Mesendoderm (in vitro differentiated cells): ENCODE results near the gene HOMER2.

Experiments
- DNase-seq: peaks from one replicate; pipeline ENCODE4 v3.0.0; 2013
- H2AK5ac ChIP-seq: 2 replicates; pipeline ENCODE4 v1.6.1; 2013; ENCODE audit warnings: low read length, inconsistent platforms
- H2BK120ac ChIP-seq: 2 replicates; pipeline ENCODE4 v1.6.1; 2013; ENCODE audit warnings: low read depth, mild to moderate bottlenecking, low read length, moderate library complexity, mixed read lengths
- H2BK15ac ChIP-seq: replicated peaks from 2 replicates; pipeline ENCODE4 v1.6.1; 2013; ENCODE audit warnings: low read depth, mild to moderate bottlenecking, moderate library complexity
- H2BK5ac ChIP-seq: 2 replicates; pipeline ENCODE4 v1.6.1; 2013; ENCODE audit warnings: low read length, inconsistent platforms
- H3K18ac ChIP-seq: 2 replicates; pipeline ENCODE4 v1.6.1; 2013; ENCODE audit warnings: mild to moderate bottlenecking, low read length, mixed read lengths
- H3K23ac ChIP-seq: one replicate; pipeline ENCODE4 v1.6.1; 2013; ENCODE audit warnings: low read length
- H3K27ac ChIP-seq: 2 replicates; pipeline ENCODE4 v1.5.1; 2013; ENCODE audit warnings: low read depth, mild to moderate bottlenecking, inconsistent platforms, low read length, moderate library complexity
- H3K27me3 ChIP-seq: 2 replicates; pipeline ENCODE4 v1.6.1; 2013; ENCODE audit warnings: low read length, control low read depth, mild to moderate bottlenecking, inconsistent platforms; ENCODE audit not compliant: insufficient read depth, poor library complexity
- H3K36me3 ChIP-seq: 2 replicates; pipeline ENCODE4 v1.6.1; 2013; ENCODE audit warnings: low read length, inconsistent platforms; ENCODE audit not compliant: control insufficient read depth, insufficient read depth
- H3K4ac ChIP-seq: one replicate; pipeline ENCODE4 v1.6.1; 2013; ENCODE audit warnings: low read depth, mild to moderate bottlenecking, low read length, moderate library complexity
- H3K4me1 ChIP-seq: 2 replicates; pipeline ENCODE4 v1.6.1; 2013; ENCODE audit warnings: low read depth, low read length, inconsistent platforms; ENCODE audit not compliant: control insufficient read depth
- H3K4me2 ChIP-seq: 2 replicates; pipeline ENCODE4 v1.6.1; 2013; ENCODE audit warnings: low read length
- H3K4me3 ChIP-seq: 2 replicates; pipeline ENCODE4 v1.5.1; 2013; ENCODE audit warnings: mild to moderate bottlenecking, low read length
- H3K56ac ChIP-seq: one replicate; pipeline ENCODE4 v1.6.1; 2013; ENCODE audit warnings: low read length
- H3K79me1 ChIP-seq: 2 replicates; pipeline ENCODE4 v1.6.1; 2013; ENCODE audit warnings: low read length, inconsistent platforms
- H3K79me2 ChIP-seq: 2 replicates; pipeline ENCODE4 v1.6.1; 2013; ENCODE audit warnings: mild to moderate bottlenecking, low read length; ENCODE audit not compliant: control insufficient read depth, insufficient read depth
- H3K9ac ChIP-seq: 2 replicates; pipeline ENCODE4 v1.6.1; 2013; ENCODE audit warnings: low read length, inconsistent platforms
- H4K5ac ChIP-seq: one replicate; pipeline ENCODE4 v1.6.1; 2013; ENCODE audit warnings: low read length
- H4K8ac ChIP-seq: one replicate; pipeline ENCODE4 v1.6.1; 2013; ENCODE audit warnings: low read depth, mild to moderate bottlenecking, control low read depth, low read length, moderate library complexity
- WGBS: extraction: QIAGEN DNeasy Blood & Tissue Kit; methylation state at CpG from one replicate; pipeline ENCODE4 v1.1.7; 2013; ENCODE audit warnings: low lambda C conversion rate, missing lambda C conversion rate; ENCODE audit not compliant: insufficient coverage; ENCODE audit errors: extremely low coverage; 5-methylcytosine and 5-hydroxymethylcytosine counted together

Gene HOMER2

DNA sequence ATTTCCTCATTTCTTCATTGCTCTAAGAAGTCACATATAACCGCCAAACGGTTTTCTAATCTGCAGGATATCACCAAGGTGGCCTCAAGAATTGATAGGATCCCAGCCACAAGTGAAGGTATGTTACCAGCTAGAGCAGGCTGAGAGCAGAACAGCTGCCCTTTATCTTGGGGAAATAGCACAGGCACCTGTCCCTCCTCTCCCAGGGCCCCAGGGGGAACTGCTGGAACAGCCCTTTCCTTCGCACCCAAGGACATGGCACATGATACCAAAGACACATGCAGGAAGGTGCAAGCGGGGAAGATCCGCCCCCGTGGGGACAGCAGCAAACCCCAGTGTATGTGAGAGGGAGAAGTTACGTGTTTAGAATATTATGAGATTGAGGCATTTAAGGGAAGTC is 35.3 kb downstream of the HOMER2 start:
- Histone ChIP-seq H2BK15ac (no peak overlapping the region), H4K5ac (no peak overlapping the region), H3K4me1 (no peaks in the 10 kb centered on the region), H3K4me2 (no peak overlapping the region), H2BK5ac (no peak overlapping the region), H3K27me3 (no peaks in the 10 kb centered on the region), H4K8ac (no peak overlapping the region), H2AK5ac (no peak overlapping the region), H3K27ac (no peak overlapping the region), H3K23ac (no peak overlapping the region), H3K56ac (no peak overlapping the region), H3K79me1 (no peaks in the 10 kb centered on the region), H3K79me2 (no peaks in the 10 kb centered on the region), H2BK120ac (no peak overlapping the region), H3K4ac (no peak overlapping the region), H3K9ac (no peak overlapping the region), H3K4me3 (no peak overlapping the region), H3K18ac (no peak overlapping the region), H3K36me3 (no peaks in the 10 kb centered on the region)
- no peak for DNase-seq
- no CpG with 5 or more reads among the region's 7 CpGs for WGBS

DNA sequence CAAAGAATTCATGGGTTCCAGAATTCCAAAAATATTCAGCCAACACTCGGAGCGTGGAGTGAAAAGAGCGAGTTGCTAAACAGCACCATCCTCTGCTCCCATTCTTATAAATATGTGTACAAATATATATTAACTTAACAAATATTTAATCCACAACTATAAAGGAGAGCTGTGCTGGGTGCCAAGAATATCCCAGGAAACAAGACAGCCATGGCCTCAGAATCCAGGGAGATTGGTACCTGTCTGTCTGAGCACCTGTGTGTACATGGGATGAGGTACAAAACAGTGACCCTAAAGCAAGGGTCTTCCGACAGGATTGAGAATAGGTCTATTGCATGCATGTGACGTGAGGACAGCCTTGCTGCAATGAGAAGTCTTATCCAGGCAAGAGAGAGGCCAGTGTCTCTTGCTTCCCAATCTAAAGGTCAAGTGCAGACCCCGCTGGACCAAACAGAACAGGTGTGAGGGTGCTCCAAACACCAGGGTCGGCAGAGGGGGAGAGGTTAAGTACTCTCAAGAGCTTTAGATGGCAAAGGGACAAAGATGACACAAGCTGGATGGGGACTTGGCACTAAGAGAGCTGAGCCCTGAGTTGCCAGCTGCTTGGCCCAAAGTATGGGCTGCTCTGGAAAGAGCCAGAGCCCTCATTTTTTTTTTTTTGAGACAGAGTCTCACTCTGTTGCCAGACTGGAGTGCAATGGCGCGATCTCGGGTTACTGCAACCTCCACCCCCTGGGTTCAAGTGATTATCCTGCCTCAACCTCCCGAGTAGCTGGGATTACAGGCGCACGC is 36.2 kb downstream of the HOMER2 start:
- no peak overlapping the region for H4K5ac ChIP-seq
- no peak overlapping the region for H2BK5ac ChIP-seq
- no peak for DNase-seq
- H3K56ac ChIP-seq: no peak overlapping the region
- H2AK5ac ChIP-seq: no peak overlapping the region
- no peak overlapping the region for H3K27ac ChIP-seq
- no peak overlapping the region for H3K23ac ChIP-seq
- no CpG with 5 or more reads among the region's 13 CpGs for WGBS
- no peak overlapping the region for H4K8ac ChIP-seq
- no peaks in the 10 kb centered on the region for H3K79me2 ChIP-seq
- no peak overlapping the region for H3K9ac ChIP-seq
- no peaks in the 10 kb centered on the region for H3K4me1 ChIP-seq
- H3K18ac ChIP-seq: no peak overlapping the region
- no peak overlapping the region for H3K4me2 ChIP-seq
- H3K4ac ChIP-seq: no peak overlapping the region
- no peak overlapping the region for H3K4me3 ChIP-seq
- no peaks in the 10 kb centered on the region for H3K27me3 ChIP-seq
- no peak overlapping the region for H2BK15ac ChIP-seq
- H2BK120ac ChIP-seq: no peak overlapping the region
- no peaks in the 10 kb centered on the region for H3K79me1 ChIP-seq
- no peaks in the 10 kb centered on the region for H3K36me3 ChIP-seq

DNA sequence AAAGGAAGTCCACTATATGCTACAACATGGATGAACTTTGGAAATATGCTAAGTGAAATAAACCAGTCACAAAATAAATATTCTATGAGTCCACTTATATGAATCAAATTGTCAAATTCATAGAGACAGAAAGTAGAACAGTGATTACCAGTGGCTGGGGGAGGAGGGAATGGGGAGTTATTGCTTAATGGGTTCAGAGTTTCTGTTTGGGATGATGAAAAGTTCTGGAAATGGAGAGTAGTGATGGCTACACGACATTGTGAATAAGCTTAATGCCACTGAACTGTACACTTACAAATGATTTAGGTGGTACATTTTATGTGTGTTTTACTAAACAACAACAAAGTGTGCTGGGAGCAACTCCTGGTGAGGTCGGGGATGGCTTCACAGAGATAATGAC is 38.1 kb downstream of the HOMER2 start:
- Histone ChIP-seq H3K4me2 (no peak overlapping the region), H3K9ac (no peak overlapping the region), H3K27ac (no peak overlapping the region), H2AK5ac (no peak overlapping the region), H3K18ac (no peak overlapping the region), H2BK5ac (no peak overlapping the region), H2BK15ac (no peak overlapping the region), H3K56ac (peak overlapping the region; percentile 44), H3K79me1 (no peaks in the 10 kb centered on the region), H3K27me3 (no peaks in the 10 kb centered on the region), H2BK120ac (no peak overlapping the region), H3K79me2 (no peaks in the 10 kb centered on the region), H4K8ac (no peak overlapping the region), H3K36me3 (no peaks in the 10 kb centered on the region), H3K4me1 (peaks cover 3% of the 10 kb centered on the region), H3K23ac (no peak overlapping the region), H3K4me3 (no peak overlapping the region), H3K4ac (no peak overlapping the region), H4K5ac (no peak overlapping the region)
- no CpG with 5 or more reads among the region's 2 CpGs for WGBS
- DNase-seq: no peak

DNA sequence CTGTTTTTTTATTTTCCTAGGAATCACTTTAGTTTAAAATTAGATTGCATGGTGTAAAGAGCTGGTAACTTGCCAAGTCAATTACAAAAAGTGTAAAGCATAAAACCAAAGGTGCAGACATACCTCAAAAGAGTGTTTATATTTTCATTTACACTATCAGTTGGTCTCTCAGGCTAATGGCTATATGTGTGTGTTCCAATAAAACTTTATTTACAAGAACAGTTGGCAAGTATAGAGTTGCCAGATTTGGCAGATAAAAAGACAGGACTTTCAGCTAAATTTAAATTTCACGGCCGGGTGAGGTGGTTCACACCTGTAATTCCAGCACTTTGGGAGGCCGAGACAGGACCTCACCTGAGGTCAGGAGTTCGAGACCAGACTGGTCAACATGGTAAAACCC is 41.1 kb downstream of the HOMER2 start:
- Histone ChIP-seq H2BK5ac (peak overlapping the region; percentile 43), H3K18ac (no peak overlapping the region), H3K36me3 (no peaks in the 10 kb centered on the region), H2BK120ac (peak overlapping the region; percentile 50), H3K4me2 (no peak overlapping the region), H3K9ac (no peak overlapping the region), H3K4me3 (no peak overlapping the region), H3K4me1 (peaks cover 3% of the 10 kb centered on the region), H2BK15ac (no peak overlapping the region), H4K8ac (no peak overlapping the region), H4K5ac (no peak overlapping the region), H3K56ac (no peak overlapping the region), H3K23ac (no peak overlapping the region), H3K27me3 (no peaks in the 10 kb centered on the region), H3K27ac (peak overlapping the region; percentile 40), H3K79me1 (no peaks in the 10 kb centered on the region), H3K79me2 (no peaks in the 10 kb centered on the region), H3K4ac (no peak overlapping the region), H2AK5ac (no peak overlapping the region)
- DNase-seq: no peak
- WGBS: no CpG with 5 or more reads among the region's 4 CpGs

DNA sequence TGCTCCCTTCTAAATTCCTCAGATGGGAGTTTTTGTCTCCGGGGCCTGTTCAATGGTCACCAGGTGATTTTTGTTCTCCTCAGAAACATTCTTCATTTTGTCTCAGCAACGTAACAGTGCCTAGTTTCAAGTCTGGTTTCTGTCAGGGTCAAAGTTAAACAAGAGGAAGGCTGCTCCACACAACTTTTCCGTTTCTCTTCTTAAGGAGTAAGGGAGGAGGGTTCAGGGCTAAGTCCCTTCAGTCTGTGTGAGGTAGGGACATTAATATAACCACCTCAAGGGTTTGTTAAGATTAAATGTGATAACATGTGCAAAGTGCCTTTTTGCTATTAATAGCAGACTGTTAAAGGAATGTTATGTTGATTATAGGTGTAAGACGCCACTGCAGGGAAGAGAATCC is 41.8 kb downstream of the HOMER2 start:
- Histone ChIP-seq H3K27me3 (no peaks in the 10 kb centered on the region), H3K4me3 (no peak overlapping the region), H2BK15ac (no peak overlapping the region), H3K56ac (no peak overlapping the region), H3K4me2 (no peak overlapping the region), H3K23ac (no peak overlapping the region), H4K8ac (no peak overlapping the region), H3K79me2 (no peaks in the 10 kb centered on the region), H4K5ac (no peak overlapping the region), H2BK120ac (no peak overlapping the region), H3K9ac (no peak overlapping the region), H3K18ac (peak overlapping the region; percentile 25), H3K79me1 (no peaks in the 10 kb centered on the region), H2BK5ac (peak overlapping the region; percentile 12), H3K36me3 (no peaks in the 10 kb centered on the region), H3K27ac (peak overlapping the region; percentile 68), H3K4ac (no peak overlapping the region), H2AK5ac (no peak overlapping the region), H3K4me1 (peaks cover 3% of the 10 kb centered on the region)
- WGBS: no CpG with 5 or more reads among the region's 4 CpGs
- DNase-seq: peak; percentile 89
